NT2/D1 (cell line): Measurements from ENCODE around the gene CNTD1.

Source experiments
- DNase-seq: peaks from one replicate; pipeline ENCODE4 v3.0.0-alpha.2; 2011; ENCODE audit warnings: low read depth, low spot score
- H3K27me3 ChIP-seq: 2 replicates; pipeline ENCODE4 v1.6.0; 2011; ENCODE audit warnings: mild to moderate bottlenecking; ENCODE audit not compliant: insufficient read length, insufficient read depth
- H3K36me3 ChIP-seq: 2 replicates; pipeline ENCODE4 v1.6.1; 2011; ENCODE audit warnings: mild to moderate bottlenecking, low read length, mixed read lengths; ENCODE audit not compliant: insufficient read depth, insufficient read length
- H3K4me1 ChIP-seq: 2 replicates; pipeline ENCODE4 v1.5.1; 2011; ENCODE audit not compliant: insufficient read depth, insufficient read length
- H3K4me3 ChIP-seq: 2 replicates; pipeline ENCODE4 v1.5.1; 2011; ENCODE audit warnings: low read depth; ENCODE audit not compliant: insufficient read length
- H3K9ac ChIP-seq: 2 replicates; pipeline ENCODE4 v1.6.0; 2011; ENCODE audit warnings: low read depth; ENCODE audit not compliant: insufficient read length
- H3K9me3 ChIP-seq: 2 replicates; pipeline ENCODE4 v1.5.1; 2011; ENCODE audit warnings: mild to moderate bottlenecking, low read length; ENCODE audit not compliant: insufficient read depth
- SUZ12 ChIP-seq: IDR thresholded peaks from 2 replicates; pipeline ENCODE4 v1.6.1; 2011; ENCODE audit not compliant: insufficient read length, insufficient read depth; ENCODE audit errors: extremely low read depth
- YY1 ChIP-seq: IDR thresholded peaks from 2 replicates; pipeline ENCODE4 v1.6.1; 2011; ENCODE audit not compliant: insufficient read length, insufficient read depth
- ZNF274 ChIP-seq: IDR thresholded peaks from 2 replicates; pipeline ENCODE4 v1.6.1; 2011; ENCODE audit warnings: mild to moderate bottlenecking, low read depth, low read length

The CNTD1 gene

DNA sequence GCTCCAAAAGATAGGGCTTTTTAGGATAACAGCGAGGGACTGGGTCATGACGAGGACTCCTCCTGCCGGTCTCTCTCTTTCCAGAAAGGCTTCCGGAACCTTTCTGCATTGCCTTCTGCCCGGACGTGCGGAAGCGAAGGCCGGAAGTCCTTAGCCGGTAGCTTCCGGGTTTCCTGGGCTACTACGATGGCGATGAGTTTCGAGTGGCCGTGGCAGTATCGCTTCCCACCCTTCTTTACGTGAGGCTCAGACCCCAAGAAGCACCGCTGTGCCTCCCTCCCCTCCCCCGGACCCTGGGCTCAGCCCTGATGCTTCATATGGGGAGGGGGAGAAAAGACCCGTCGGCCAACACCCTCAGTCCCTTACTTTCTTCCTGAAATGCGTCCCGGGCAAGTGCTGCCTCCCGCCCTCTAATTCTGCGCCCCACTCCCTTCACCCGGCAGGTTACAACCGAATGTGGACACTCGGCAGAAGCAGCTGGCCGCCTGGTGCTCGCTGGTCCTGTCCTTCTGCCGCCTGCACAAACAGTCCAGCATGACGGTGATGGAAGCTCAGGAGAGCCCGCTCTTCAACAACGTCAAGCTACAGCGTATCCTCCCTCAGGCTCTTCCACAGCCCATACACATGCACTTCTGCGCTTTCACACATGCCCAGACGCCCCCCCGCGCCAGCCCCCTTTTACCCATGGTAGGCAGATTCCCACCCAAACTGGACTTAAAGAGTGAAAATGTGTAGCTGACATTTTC, 25.2 kb upstream of the CNTD1 start, which contains the start of gene VPS25:
TSS of gene VPS25 (plus strand) at position 160 of the 746 bp plus-strand sequence. CDS start at position 187, 27 bp downstream.
- H3K27me3 ChIP-seq = no peaks in the 10 kb centered on the region
- peak within 1 kb of the TSS; percentile 88 for H3K4me3 ChIP-seq
- peaks cover 41% of the 10 kb centered on the region for H3K36me3 ChIP-seq
- H3K9me3 ChIP-seq = no peaks in the 10 kb centered on the region
- DNase-seq = peak; percentile 49
- H3K4me1 ChIP-seq = peaks cover 6% of the 10 kb centered on the region
- TF ChIP-seq YY1 (peak; percentile 38), ZNF274 (no peak)
- peak within 1 kb of the TSS; percentile 97 for H3K9ac ChIP-seq

DNA sequence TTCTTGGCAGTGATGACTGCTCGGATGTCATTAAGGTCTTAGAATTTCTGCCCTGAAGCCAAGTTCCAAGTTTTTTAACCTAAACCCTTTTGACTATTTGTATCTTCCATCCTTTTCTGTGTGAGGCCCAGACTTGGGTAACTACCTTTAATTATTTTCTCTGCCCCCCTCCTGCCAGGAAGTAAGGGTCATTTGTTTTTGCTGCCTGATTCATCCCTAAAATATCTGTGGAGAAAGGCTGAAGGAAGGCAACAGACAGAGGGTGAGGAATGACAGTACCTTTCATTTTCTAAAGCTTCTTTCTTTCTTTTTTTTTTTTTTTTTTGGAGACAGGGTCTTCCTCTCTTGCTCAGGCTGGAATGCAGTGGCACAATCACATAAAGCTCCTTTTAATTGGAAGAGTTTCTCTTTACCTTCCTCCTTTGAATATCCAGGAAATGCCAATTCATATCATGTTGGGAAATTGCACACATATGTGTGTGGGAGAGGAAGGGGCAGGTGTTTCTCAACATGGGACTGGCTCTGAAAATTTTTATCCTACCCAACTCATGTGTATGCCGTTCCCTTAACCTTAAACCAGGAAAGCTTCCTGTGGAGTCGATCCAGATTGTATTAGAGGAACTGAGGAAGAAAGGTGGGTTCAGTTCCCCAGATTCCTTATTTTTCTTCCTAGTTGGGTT, 24.5 kb upstream of the CNTD1 start:
- peak overlapping the region; percentile 97 for H3K9ac ChIP-seq
- H3K36me3 ChIP-seq = peaks cover 49% of the 10 kb centered on the region
- peak overlapping the region; percentile 88 for H3K4me3 ChIP-seq
- TF ChIP-seq YY1 = no peak
- TF ChIP-seq ZNF274 = no peak
- no peak for TF ChIP-seq SUZ12
- H3K4me1 ChIP-seq = peaks cover 9% of the 10 kb centered on the region
- no peaks in the 10 kb centered on the region for H3K27me3 ChIP-seq
- no peak for DNase-seq
- no peaks in the 10 kb centered on the region for H3K9me3 ChIP-seq

DNA sequence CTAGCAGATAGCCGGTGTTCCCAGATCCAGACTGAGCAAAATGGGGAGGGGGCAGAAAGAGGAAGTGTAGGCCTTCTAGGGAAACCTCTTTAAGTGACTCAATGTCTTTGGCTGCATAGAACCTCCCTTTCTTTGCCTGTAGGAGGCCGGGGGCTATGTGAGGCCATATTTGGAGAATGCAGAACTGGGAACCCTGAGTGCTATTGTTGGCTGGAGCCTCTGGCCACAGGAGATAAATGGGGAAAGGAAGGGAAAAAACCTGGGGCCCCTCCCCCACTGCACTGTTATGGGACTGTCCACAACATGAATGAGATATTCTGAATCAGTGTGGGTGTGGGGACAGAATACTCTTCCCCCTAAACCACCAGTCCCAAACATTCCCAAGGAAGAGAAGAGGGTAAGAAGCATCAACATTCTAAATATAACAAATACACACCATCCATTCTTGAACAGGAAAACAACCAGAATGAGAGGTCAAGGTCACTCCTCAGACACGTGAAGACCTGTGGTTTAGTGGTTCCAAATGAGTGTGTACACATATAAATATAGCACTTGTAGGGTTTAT, 23.0 kb upstream of the CNTD1 start:
- no peak for TF ChIP-seq ZNF274
- no peak for TF ChIP-seq YY1
- TF ChIP-seq SUZ12 = no peak
- DNase-seq = no peak
- peaks cover 13% of the 10 kb centered on the region for H3K4me1 ChIP-seq
- H3K9ac ChIP-seq = no peak overlapping the region
- no peak overlapping the region for H3K4me3 ChIP-seq
- H3K36me3 ChIP-seq = peaks cover 54% of the 10 kb centered on the region
- no peaks in the 10 kb centered on the region for H3K27me3 ChIP-seq
- H3K9me3 ChIP-seq = no peaks in the 10 kb centered on the region

DNA sequence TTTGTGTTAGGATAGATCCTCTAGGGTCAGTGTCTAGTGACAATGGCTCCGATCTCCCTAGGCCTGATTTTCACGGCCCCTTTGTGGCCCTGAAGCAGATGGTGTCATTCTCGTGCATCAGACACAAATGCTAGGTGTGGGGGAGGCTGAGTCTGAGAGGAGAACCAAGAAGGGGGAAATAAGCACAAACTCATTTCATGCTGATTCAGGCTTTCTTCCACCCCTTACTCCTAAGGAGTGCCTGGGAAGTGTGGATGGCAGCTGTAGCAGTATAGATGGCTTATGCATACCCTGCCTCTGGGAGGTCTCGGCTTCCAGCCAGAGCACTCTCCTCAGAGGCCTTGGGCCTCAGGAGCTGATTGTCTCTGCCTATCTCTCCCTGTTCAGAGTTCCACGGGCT, 20.1 kb upstream of the CNTD1 start:
- peaks cover 21% of the 10 kb centered on the region for H3K4me1 ChIP-seq
- H3K9ac ChIP-seq = no peak overlapping the region
- H3K4me3 ChIP-seq = no peak overlapping the region
- no peak for DNase-seq
- TF ChIP-seq SUZ12 = no peak
- no peak for TF ChIP-seq YY1
- no peak for TF ChIP-seq ZNF274
- H3K9me3 ChIP-seq = no peaks in the 10 kb centered on the region
- peaks cover 54% of the 10 kb centered on the region for H3K36me3 ChIP-seq
- peaks cover 13% of the 10 kb centered on the region for H3K27me3 ChIP-seq

DNA sequence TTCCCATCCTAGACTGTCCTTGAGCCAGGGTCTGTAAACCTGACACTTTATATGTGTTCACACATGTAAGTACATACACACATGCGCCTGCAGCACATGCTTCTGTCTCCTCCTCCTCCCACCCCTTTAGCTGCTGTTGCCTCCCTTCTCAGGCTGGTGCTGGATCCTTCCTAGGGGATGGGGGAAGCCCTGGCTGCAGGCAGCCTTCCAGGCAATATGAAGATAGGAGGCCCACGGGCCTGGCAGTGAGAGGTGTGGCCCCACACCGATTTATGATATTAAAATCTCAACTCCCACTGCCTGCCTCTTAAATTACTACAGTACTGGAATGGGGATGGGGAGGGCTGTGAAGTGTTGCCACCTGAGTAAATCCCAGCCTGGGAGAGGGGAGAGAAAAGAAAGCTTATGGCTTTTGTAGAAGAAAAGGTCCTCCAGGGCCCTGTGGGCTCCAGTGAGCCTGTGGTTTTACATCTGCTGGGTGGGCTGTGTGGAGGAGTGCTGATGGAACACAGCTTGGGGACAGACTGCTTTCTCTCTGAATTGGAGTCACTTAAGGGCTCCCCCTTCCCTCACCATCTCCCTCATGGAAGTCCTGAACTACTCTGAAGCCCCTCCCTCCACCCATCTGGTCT, 19.2 kb upstream of the CNTD1 start:
- peaks cover 13% of the 10 kb centered on the region for H3K27me3 ChIP-seq
- TF ChIP-seq YY1 = no peak
- no peaks in the 10 kb centered on the region for H3K9me3 ChIP-seq
- peak overlapping the region; percentile 87 for H3K9ac ChIP-seq
- no peak overlapping the region for H3K4me3 ChIP-seq
- DNase-seq = no peak
- H3K4me1 ChIP-seq = peaks cover 24% of the 10 kb centered on the region
- H3K36me3 ChIP-seq = peaks cover 60% of the 10 kb centered on the region

DNA sequence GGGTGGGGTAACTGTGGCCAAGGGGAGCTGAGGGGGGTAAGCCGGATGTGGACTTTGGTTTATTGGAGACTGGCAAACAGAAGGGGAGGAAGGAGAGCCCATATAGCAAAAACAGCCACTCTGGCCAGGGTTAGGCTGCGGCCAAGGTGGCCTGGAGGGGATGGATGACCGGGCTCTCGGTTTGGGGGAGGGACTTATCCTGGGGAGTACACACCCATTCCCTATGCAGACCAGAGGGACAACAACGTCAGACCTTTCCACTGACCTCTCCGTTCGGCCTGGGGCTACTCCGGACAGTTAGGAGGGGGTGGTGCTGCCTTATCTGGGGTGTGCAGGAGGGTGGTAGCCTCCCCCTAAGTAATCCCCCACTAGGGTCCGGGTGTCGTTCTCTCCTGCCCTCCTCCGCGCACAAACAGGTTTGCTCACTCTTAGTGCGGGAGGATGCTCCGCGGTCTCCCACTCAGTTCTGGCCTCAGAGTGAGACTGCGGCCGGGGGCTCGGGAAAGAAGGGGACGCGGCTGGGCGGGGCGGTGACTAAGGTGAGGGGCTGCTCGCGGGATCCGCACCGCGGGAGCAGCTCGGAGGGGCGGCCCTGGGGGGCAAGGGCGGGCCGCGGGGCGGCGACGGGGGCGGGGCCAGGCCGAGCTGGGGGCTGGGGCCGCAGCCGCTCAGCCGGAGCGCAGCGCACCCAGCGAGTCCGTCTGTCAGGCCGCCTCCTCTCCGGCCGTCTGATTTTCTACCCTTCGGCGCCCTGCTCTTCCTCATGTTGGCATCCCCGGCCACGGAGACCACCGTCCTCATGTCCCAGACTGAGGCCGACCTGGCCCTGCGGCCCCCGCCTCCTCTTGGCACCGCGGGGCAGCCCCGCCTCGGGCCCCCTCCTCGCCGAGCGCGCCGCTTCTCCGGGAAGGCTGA, 18.5 kb upstream of the CNTD1 start, which contains the start of gene WNK4:
TSS of gene WNK4 (plus strand) at position 675 of the 915 bp plus-strand sequence. CDS start at position 764, 89 bp downstream.
- no peak for DNase-seq
- H3K4me1 ChIP-seq = peaks cover 22% of the 10 kb centered on the region
- H3K9me3 ChIP-seq = no peaks in the 10 kb centered on the region
- peaks cover 60% of the 10 kb centered on the region for H3K36me3 ChIP-seq
- H3K27me3 ChIP-seq = peaks cover 13% of the 10 kb centered on the region
- no peak for TF ChIP-seq ZNF274
- peak within 1 kb of the TSS; percentile 56 for H3K4me3 ChIP-seq
- peak within 1 kb of the TSS; percentile 87 for H3K9ac ChIP-seq
